ENCODE measurements around the gene TMEM120B. TPM values are rescaled to one million over a fixed set of nuclear protein-coding genes. Genes with fewer than 3 reads are reported as not detected.

TMEM120B gene
- total and polyA plus RNA-seq, 2 experiments from 2014 or later = 5.5 to 9.5 TPM

DNA sequence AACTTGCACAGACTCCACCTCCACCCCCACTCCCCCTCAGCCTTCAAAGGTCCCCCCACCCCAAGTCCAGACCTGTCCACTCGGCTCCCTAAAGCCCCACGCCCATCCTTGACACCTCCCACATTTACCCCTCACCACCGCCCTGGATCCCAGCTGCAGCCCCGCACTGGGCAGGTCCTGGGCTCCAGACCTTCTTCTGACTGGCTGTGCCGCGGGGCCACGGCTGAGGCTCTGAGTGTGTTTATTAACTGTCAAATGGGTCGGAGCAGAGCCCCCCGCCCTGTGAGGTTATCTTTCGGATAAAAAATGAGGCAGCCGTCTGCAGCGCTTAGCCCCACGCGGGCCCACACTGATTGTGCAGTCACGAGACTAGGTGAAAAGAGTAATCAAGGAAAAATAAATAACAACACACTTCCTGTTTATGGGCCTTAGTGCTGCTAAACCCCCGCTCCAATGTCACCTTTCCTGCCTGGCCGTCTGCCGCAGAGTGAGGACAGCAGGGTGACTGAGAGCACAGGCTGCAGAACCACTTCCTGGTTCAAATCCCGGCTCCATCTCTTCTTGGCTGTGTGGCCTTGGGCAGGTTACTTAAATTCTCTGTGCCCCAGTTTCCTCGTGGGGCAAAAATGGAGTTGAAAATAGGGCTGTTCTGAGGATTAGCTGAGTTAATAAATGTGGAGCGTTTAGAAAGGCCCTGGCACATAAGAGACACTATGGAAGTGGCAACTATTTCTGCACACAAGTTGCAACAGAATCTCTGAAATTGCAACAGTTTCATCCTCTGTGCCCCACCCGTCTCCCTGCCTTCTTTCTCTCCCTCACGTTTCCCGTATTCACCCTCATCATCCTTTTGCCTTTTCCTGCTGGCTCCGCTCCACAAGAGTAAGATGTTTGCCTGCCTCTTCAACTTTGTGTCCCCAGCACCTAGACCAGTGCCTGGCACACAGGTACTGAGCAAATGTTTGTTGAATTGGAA is 100.7 kb downstream of the TMEM120B start:
- DNase-seq (ENCODE audit: low spot score) = no peak
- no peak overlapping the region for H2AFZ ChIP-seq
- peak overlapping the region; percentile 99 for H3K4me2 ChIP-seq
- peaks cover 28% of the 10 kb centered on the region for H3K4me1 ChIP-seq (ENCODE audit: insufficient read depth)
- H4K20me1 ChIP-seq (ENCODE audit: insufficient read depth, poor library complexity, severe bottlenecking) = peaks cover 36% of the 10 kb centered on the region
- no peaks in the 10 kb centered on the region for H3K9me2 ChIP-seq (replicated peaks; ENCODE audit: insufficient read depth)
- peak overlapping the region; percentile 57 for H3K27ac ChIP-seq
- peaks cover 75% of the 10 kb centered on the region for H3K79me2 ChIP-seq
- no peaks in the 10 kb centered on the region for H3K27me3 ChIP-seq
- H3K4me3 ChIP-seq = peak overlapping the region; percentile 91
- 44% methylated on average over 25 of the region's 25 CpGs for WGBS (ENCODE audit: low lambda C conversion rate, missing lambda C conversion rate)
- no peaks in the 10 kb centered on the region for H3K9me3 ChIP-seq (ENCODE audit: low read depth)
- peaks cover 4% of the 10 kb centered on the region for H3K36me3 ChIP-seq (replicated peaks; ENCODE audit: insufficient read depth, low read depth)
- TF ChIP-seq EZH2 (IDR thresholded peaks at IDR 0.05; ENCODE audit: borderline replicate concordance) = no peak
- TF ChIP-seq, protein P1, sequence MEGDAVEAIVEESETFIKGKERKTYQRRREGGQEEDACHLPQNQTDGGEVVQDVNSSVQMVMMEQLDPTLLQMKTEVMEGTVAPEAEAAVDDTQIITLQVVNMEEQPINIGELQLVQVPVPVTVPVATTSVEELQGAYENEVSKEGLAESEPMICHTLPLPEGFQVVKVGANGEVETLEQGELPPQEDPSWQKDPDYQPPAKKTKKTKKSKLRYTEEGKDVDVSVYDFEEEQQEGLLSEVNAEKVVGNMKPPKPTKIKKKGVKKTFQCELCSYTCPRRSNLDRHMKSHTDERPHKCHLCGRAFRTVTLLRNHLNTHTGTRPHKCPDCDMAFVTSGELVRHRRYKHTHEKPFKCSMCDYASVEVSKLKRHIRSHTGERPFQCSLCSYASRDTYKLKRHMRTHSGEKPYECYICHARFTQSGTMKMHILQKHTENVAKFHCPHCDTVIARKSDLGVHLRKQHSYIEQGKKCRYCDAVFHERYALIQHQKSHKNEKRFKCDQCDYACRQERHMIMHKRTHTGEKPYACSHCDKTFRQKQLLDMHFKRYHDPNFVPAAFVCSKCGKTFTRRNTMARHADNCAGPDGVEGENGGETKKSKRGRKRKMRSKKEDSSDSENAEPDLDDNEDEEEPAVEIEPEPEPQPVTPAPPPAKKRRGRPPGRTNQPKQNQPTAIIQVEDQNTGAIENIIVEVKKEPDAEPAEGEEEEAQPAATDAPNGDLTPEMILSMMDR (IDR thresholded peaks at IDR 0.05; ENCODE audit: poor library complexity) = no peak
- TF ChIP-seq EZH2phosphoT487 (IDR thresholded peaks at IDR 0.05; ENCODE audit: low read depth, severe bottlenecking, unreplicated experiment) = no peak

DNA sequence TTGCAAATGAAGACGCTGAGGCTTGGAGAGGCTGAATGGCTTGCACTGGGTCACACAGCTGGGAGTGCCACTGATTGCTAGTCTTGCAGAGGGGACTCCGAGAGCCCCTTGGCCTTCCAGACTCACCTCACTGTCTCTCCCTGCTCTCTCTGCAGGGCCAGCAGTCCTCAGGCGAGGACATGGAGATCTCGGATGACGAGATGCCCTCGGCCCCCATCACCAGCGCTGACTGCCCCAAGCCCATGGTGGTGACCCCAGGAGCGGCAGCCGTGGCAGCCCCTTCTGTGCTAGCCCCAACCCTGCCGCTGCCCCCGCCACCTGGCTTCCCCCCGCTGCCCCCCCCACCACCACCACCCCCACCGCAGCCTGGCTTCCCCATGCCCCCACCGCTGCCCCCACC is 101.4 kb downstream of the TMEM120B start:
- Histone ChIP-seq H3K4me3 (no peak overlapping the region), H2AFZ (no peak overlapping the region), H3K27ac (no peak overlapping the region), H3K79me2 (peaks cover 67% of the 10 kb centered on the region), H3K36me3 (replicated peaks; ENCODE audit: insufficient read depth, low read depth) (peaks cover 4% of the 10 kb centered on the region), H3K4me2 (no peak overlapping the region), H4K20me1 (ENCODE audit: insufficient read depth, poor library complexity, severe bottlenecking) (peaks cover 36% of the 10 kb centered on the region), H3K9me3 (ENCODE audit: low read depth) (no peaks in the 10 kb centered on the region), H3K4me1 (ENCODE audit: insufficient read depth) (peaks cover 28% of the 10 kb centered on the region), H3K27me3 (no peaks in the 10 kb centered on the region), H3K9me2 (replicated peaks; ENCODE audit: insufficient read depth) (no peaks in the 10 kb centered on the region)
- DNase-seq (ENCODE audit: low spot score) = no peak
- 100% methylated on average over 3 of the region's 14 CpGs for WGBS (ENCODE audit: low lambda C conversion rate, missing lambda C conversion rate)
- TF ChIP-seq, protein P1 (IDR thresholded peaks at IDR 0.05; ENCODE audit: poor library complexity) = no peak
- TF ChIP-seq EZH2 (IDR thresholded peaks at IDR 0.05; ENCODE audit: borderline replicate concordance) (no peak), EZH2phosphoT487 (IDR thresholded peaks at IDR 0.05; ENCODE audit: low read depth, severe bottlenecking, unreplicated experiment) (no peak)

DNA sequence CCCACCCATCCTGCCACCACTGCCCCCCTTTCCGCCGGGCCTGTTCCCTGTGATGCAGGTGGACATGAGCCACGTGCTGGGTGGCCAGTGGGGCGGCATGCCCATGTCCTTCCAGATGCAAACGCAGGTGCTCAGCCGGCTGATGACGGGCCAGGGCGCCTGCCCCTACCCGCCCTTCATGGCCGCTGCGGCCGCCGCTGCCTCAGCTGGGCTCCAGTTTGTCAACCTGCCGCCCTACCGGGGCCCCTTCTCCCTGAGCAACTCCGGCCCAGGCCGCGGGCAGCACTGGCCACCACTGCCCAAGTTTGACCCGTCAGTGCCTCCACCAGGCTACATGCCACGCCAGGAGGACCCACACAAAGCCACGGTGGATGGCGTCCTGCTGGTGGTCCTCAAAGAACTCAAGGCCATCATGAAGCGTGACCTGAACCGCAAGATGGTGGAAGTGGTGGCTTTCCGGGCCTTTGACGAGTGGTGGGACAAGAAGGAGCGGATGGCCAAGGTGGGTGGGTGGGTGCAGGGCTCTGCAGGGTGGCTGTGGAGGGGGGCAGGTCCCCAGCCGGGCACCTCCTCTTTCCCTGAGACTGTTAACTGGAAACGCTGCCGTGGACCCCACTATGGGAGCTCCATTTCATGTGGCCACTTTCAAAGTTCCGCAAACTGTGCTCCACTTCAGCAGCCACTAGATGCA is 102.0 kb downstream of the TMEM120B start:
- H3K79me2 ChIP-seq = peaks cover 61% of the 10 kb centered on the region
- no peak for TF ChIP-seq EZH2phosphoT487 (IDR thresholded peaks at IDR 0.05; ENCODE audit: low read depth, severe bottlenecking, unreplicated experiment)
- no peak for TF ChIP-seq EZH2 (IDR thresholded peaks at IDR 0.05; ENCODE audit: borderline replicate concordance)
- TF ChIP-seq, protein P1 (IDR thresholded peaks at IDR 0.05; ENCODE audit: poor library complexity) = no peak
- peaks cover 28% of the 10 kb centered on the region for H3K4me1 ChIP-seq (ENCODE audit: insufficient read depth)
- H4K20me1 ChIP-seq (ENCODE audit: insufficient read depth, poor library complexity, severe bottlenecking) = peaks cover 36% of the 10 kb centered on the region
- H3K4me3 ChIP-seq = no peak overlapping the region
- DNase-seq (ENCODE audit: low spot score) = no peak
- H2AFZ ChIP-seq = no peak overlapping the region
- H3K27ac ChIP-seq = no peak overlapping the region
- WGBS (ENCODE audit: low lambda C conversion rate, missing lambda C conversion rate) = 96% methylated on average over 29 of the region's 31 CpGs
- no peaks in the 10 kb centered on the region for H3K9me2 ChIP-seq (replicated peaks; ENCODE audit: insufficient read depth)
- no peaks in the 10 kb centered on the region for H3K9me3 ChIP-seq (ENCODE audit: low read depth)
- no peaks in the 10 kb centered on the region for H3K27me3 ChIP-seq
- no peak overlapping the region for H3K4me2 ChIP-seq
- peaks cover 4% of the 10 kb centered on the region for H3K36me3 ChIP-seq (replicated peaks; ENCODE audit: insufficient read depth, low read depth)
